ENCODE measurements around the gene STAP2.

Gene STAP2, protein sequence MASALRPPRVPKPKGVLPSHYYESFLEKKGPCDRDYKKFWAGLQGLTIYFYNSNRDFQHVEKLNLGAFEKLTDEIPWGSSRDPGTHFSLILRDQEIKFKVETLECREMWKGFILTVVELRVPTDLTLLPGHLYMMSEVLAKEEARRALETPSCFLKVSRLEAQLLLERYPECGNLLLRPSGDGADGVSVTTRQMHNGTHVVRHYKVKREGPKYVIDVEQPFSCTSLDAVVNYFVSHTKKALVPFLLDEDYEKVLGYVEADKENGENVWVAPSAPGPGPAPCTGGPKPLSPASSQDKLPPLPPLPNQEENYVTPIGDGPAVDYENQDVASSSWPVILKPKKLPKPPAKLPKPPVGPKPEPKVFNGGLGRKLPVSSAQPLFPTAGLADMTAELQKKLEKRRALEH

DNA sequence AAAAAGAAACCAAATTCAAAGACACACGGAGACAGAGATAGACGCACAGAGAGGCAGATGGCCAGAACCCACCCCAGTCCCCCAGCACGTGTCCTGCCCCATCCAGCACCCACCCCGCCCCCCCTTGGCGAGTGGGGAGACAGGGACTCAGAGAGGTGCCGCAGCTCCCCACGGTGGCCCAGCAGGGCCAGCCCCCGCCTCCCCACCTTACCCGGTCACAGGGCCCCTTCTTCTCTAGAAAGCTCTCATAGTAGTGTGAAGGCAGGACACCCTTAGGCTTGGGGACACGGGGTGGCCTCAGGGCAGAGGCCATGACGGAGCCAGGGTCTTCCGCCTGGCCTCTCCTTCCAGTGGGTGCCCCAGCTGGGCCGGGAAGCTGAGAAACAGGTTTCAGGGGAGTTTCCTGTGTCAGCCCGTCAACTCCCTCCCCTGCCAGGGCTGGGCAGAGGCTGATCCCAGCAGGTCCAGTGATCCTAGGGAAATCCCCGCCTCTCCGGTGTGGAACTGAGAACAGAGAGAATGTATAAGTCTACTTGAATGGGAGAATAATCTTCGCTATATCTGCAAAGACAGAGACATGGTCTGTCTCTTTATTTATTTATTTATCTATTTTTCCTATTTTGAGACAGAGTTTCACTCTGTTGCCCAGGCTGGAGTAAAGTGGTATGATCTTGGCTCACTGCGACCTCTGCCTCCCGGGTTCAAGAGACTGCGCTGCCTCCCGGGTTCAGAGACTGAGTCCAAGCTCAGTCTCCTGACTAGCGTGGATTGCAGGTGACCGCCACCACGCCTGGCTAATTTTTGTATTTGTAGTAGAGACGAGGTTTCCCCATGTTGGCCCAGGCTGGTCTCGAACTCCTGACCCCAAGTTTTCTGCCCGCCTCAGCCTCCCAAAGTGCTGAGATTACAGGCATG, at the start of gene STAP2:
Gene STAP2, minus strand, starts transcription at position 387 of the 915 bp plus-strand sequence. Its CDS starts 74 bp downstream, at position 313.
- no peak for DNase-seq

DNA sequence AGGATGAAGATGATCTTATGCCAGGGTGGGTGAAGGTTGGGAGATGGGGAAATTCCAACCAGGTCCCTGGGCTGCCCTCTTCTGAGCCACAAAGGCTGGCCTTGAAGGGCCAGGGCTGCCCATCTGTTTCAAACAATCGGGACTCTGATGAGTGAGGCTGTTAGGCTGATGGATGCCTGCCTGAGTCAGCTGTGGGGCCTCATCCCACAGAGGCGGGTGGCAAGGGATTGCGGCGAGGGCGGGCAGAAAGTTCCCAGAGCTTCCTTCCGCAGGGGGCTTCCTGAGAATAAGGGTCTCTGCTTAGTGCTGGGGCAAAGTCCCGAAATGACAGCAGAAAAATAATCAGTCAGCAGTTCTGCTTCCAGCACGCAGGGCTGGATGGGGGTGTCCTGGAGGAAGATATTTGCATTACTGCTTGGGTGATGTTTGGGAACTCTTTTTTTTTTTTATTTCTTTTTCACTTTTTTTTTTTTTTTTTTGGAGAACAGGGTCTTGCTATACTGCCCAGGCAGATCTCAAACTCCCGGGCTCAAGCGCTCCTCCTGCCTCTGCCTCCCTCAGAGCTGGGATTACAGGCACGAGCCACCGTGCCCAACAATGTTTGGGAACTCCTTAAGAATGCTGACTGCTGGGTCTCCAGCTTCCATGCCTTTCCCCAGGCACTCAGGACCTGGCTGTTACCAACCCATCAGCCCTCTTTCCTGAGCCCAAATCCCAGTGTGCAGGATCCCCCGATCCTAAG, 47.6 kb upstream of the STAP2 start:
- no peak for DNase-seq

DNA sequence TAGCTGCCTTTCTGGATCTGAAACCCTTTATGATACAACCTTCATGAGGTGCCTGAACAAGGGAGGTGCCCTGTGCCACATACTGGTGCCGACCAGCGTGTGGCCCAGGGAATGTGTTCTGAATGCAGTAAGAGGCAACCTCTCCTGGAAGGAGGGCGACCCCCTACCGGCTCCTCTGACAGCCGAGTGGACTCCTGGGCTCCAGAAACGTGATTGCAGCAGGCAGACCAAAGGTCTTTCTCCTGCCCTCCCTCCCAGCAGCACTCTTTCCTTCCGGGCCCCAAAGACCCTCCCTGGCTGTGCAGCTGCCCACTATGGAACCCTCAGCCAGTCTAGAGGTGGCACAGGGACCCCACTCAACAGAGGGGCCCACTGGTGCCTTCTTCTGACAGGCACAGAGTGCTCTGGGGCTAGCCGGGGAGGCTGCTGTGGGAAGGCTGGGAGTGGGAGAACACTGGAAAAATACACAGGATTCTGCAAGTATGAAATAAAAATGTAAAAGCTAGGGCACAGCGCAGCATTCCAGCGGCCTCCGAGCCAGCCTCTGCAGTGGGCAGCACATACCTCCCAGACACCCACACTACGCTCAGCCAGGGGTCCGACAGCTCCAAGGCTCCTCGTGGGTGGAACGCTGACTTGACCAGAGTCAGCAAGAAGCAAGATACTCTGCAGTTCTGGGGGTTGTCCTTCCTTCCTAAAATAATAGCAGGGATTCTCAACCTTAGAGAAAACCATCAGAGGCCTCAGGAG, 46.8 kb upstream of the STAP2 start:
- no peak for DNase-seq

DNA sequence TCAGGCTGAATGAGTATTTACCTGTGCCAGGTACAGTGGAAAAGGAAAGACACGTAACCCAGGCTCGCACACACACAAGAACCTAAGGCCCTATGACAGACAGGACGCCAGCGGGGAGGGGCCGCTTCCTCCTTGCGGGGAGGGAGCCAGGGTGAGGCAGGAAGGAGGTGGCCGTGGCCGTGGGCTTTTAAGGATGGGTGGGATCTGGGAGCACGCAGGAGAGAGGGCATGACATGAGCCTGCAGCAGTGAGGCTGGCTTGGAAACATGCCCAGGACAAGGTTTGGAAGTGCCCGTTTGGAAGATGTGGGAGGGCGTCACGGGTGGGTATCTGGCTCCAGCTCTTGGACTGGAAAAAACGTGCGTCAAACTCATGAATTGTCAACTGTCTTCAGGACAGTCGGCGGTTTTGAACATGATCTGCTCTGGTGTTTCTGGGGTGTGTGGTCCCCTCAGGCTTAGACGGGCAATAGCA, 41.7 kb upstream of the STAP2 start:
- DNase-seq, result no peak

DNA sequence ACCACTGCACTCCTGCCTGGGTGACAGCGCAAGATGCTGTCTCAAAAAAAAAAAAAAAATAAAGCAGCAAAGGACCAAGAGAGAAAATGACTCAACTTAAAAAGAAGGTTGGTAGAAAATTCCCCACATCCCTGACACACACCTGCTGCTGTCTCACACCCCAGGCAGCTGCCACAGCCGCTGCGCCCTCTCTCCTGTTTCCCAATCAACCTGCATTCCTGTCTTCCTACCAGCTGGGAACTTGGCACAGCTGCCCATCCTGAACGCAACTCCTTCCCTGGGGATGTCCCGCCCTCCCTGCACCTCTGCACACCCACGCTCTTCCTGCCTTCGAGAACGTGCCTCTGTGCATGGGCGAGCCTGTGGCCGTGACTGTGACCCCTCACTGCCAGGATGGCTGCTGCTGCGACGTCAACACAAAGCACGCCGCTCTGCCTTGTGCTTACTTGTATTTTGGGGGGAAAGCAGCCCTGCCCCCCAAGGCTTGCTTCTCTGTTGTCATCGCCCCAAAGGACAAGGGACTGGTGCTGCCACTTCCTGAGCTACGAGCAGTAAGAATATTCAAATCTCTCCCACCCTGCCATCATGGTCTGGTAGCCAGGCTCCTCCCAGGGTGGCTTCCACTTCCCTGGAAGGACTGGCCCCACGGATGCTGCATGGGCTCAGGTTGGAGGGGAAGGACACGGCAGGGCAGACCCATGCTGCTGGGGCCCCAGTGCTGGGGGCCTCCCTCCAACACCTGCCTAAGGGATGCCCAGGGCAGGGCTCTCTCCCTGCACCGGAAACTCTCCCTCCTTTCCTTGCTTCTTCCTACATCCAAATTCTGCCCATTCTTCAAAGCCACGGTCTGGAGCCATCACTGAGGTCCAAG, 41.0 kb upstream of the STAP2 start:
- no peak for DNase-seq

DNA sequence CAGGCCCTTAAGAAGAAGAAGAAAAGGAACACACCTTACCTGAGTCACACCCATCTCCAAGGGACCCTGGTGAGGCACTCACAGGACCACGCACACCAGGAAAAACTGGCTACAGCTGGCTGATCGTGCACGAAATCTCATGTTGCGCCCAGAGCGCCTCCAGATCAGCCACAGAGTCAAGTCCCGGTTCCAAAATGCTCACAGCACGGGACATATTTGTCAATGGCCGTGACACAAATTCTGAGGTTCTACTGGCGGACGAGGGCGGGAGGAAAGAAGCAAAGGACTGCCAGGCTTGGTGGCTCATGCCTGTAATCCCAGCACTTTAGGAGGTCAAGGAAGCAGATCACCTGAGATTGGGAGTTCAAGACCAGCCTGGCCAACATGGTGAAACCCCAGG, 40.3 kb upstream of the STAP2 start:
- DNase-seq, result no peak

DNA sequence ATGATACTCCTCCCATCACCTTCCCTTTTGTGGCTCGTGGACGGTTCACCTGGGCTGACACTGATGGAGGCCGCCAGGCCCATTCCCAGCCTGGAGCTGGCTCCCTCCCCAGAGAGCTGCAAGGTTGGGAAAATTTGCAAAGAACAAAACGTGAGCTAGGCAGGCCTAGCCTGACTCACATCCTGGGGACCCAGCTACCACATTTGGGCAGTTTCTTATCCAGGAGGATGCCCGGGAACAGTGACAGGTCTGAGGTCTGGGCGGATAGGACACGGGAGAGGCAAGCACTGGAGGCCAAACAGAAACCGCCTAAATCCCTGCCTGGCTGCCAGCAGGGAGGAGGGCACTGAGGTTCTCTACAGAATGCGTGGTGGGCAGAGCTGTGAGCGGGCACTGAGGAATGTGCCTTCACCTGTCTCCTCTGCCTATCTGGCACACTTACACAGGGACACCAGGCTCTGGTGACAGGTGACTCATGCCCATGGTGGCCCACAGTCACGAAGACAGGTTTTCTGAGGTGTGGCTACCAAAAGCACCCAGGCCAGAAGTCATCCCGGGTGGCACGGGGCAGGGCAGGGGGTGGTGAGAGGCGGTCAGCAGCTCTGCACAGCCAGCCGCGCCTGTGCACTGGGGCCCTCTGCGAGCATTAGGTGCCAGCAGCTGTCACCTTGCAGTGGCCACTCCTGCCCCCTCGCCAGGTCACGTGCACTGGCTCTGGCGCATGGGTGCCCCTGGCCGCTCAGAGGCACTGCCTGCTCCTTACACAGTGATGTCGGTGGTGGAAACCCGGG, 38.6 kb upstream of the STAP2 start:
- DNase-seq, result no peak

DNA sequence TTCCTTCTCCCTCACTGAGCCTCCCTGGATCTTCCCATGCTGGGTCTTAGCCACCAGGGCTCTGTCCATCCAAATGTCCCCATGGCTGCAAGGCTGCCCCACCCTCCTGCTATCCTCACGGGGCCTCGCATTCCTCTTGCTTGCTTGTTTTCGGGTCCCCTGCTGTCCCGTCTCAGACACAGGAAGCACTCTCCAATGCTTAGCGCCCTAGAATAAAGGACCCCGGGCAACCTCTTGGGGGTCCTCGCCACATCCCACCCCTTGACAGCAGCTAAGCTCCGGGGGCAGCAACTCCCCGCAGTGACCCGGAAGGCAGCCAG, 38.0 kb upstream of the STAP2 start:
- no peak for DNase-seq

DNA sequence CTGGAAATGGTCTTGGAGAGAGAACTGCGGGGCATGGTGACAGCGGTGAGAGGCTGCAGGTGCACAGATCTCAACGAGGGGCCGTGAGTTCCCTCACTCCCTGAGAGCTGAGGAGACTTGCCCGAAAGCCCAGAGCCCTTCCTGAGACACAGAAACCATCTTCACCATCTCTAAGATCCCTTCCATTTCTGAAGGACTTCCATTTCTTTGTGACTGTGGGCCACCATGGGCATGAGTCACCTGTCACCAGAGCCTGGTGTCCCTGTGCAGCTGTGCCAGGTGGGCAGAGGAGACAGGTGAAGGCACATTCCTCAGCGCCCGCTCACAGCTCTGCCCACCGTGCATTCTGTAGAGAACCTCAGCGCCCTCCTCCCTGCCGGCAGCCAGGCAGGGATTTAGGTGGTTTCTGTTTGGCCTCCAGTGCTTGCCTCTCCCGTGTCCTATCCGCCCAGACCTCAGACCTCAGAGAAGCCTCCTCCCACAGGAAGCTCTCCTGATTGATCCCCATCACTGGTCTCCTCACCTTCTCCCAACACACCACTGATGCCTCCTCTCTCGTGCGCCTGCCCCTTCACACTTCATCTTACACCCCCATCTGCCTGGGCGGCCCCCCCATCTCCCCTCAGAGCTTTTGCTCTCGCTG, 37.5 kb upstream of the STAP2 start:
- DNase-seq, result no peak

DNA sequence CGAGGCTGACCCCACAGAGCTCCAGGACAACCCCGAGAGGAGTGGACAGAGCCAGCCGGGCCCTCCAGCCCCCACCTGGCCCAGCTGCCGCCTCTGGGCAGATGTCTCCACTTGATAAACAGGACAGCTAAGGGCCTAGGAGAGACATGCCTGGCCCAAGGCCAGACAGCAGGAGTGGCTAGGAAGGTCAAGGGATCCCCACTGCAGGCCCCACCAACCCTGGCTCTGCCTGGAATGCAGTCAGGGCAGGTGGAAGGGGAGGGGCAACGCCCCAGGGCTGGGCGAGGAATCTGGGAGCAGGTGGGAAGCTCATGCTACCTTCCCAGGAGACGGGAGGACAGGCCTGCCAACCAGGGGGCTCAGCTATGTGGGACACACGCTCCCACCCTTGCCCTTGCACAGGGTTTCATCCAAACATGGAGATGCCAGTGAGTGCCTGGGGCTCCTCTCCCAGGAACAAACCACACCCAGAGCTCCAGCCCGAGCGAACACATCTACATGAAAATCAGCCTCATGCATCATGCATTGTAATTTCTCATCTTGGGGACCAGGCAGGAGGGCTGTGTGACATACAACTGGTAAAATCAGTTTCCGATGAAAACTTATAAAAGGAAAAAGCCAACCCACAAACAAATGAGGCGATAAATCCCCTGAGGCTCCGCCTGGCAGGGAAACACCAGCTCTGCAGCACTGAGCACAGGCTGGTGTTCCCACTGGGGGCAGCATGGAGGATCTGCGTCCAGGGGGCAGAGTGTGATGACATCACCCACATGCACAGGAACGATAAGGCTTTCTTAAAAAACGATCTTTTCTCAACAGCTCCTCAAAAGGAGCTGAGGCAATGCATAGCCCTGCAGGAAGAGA, 36.8 kb upstream of the STAP2 start:
- DNase-seq, result no peak

DNA sequence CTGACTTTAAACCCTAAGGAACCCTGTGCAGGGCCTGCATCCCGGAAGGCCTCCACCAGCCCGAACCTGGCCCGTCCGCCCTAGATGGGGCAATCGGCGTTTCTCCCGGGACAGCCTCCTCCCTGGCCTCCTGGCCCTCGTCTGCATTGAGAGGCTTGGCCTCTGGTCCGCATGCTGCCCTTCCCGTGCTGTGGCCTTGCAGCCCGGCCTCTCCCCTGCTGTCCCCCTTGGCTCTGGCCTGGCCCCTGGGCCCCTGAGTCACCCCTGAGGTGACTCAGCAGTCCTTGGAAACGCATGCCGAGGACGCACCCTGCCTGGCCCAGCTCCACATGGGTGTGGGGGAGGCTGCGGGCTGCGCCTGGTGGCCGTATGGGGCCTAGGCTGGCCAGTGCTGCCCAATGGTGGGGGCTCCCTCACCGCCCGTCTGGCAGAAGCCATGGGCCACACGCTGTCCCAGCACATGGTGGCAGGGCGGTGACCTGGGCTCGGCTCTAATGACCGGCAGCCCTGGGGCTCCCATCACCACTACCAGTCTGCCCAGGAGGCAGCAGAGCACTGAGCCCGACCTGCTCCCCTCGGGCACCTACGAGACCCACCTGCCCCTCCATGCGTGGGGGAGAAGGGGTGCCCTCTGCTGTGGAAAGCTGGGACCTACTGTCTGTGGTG, 36.0 kb upstream of the STAP2 start:
- DNase-seq, result no peak

DNA sequence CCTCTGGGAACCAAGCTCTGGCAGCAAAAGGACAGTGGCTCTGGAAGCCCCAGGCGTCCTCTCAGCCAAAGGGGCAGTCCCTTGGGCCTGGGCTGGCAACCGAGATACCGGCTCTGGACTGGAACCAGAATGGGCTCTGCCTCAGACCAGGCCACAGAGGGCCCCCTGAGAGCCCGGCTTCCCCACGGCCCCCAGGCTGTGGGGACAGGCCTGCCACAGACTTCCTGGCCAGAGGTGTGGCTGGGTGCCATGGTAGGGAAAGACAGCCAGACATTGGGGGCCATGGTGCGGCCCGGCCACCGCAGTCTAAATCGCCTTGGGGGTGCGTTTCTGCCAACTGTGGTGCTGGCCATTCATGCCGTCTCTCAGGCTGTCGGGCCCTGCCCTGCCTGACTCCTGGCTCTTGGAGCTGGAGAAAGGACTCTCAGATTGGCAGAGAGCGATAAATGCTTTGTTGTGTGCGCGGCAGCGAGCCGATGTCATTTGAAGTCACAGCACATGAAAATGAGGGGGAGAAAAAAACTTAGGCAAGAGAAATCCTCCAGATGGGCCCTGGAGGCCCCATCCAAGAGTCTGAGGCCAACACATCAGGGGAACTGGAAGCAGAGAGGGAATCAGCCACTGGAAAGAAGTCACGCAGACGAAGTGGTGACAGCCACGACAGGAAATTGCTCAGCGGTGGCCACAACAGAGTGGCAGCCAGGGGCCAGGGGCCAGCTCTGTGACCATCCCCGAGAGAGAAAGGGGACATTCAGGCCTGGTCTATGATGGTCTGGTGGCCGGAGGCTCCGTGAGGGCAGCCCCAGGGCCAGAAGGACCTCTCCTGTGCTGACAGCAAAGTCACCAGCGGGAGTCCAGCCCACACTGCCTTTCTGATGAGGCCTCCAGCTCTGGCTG, 35.2 kb upstream of the STAP2 start:
- no peak for DNase-seq

DNA sequence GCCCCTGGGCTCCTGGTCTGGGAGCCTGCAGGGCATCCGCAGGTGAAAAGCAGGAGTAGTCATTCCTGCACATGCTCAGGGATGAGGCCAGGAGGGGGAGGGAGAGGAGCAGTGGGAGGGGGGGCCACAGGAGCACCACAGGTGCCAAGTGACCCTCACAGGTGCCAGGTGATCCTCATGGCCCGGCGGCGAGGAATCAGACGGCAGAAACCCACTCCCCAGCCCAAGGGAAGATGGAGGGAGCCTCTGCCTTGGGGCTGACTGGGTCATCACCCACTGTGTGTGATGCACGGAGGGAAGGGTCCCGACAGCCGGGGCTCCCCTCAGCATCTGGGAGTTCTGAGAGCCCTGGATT, 34.4 kb upstream of the STAP2 start:
- no peak for DNase-seq

DNA sequence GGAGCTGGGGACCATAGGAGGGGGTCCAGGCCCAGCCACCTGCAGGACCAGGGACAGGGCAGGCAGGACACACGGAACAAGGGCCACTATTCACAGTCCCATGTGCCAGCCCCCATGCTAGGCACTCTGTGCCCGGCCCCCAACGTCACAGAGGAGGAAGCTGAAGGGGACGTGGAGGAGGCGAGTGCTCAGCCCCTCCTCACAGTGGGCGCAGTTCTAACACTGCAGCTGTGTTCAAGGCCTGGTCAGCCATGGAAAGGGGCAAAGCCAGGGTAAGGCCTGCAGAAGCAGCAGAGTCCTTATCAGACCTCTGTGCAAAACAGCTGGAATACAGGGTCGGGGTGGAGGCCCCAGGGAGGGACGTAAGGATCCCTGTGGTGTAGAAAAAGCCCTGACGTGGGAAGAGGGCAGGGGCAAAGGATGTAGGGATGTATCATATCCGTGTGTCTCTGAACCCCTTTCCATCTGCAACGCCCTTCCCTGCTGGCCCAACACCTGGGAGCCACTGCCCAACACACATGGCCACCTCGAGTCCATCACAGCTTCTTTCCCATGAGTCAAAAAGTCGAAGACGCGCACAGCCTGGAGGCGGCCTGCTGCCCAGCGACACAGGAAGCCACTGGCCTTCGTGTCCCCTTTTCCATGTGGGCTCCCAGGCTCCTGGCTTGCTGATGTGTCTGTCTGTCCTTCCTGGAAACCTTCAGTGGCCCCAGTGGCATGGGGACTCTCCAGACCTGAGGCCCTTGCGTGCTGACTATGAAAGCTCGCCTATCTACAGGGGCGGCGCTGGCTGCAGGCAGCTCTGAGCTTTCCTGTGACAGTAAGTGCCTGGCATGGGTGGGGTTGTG, 33.8 kb upstream of the STAP2 start:
- no peak for DNase-seq

DNA sequence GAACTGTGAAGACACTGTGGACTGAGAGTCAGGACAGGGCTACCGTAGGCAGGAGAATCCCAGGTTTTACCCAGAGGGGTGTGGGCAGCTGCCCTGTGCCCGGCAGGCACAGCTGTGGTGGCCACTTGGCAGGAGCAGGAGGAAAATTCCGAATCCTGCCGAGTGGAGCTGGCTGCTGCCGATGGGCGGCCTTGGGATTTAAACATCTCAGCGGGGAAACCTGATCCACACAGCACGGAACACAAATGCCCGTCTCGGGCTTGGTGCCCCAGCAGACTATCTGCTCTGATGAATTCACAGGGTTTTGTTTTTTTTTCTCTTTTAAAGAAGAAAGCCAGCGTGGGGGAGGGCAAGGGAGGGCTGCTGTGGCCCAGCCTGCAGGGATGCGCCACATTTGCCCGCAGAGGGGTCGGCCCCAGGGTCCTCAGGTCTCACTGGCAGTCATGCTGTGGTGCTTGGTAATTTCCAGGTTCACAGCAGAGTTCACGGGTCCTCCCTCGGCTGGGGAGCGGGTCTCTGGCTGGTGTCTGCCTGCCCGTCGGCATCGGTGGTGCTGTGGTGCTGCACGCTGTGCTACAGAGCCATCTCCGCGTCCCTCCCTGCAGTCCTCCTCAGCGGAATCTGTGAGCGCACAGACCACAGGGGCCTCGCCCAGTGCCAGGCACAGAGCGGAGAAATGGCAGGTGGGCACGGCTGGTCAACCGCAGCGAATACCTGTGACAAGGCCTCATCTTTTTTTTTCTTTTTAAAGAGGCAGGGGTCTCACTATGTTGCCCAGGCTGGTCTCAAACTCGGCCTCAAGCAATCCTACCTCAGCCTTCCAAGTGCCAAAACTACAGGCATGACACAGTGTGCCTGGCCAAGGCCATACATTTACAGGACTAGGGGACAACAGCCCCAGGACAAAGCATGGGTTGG, 32.9 kb upstream of the STAP2 start:
- DNase-seq, result no peak
